AG08395 (cell line): ENCODE data around the gene ANKRD52.
"Not testable (repeated sequence)": the region's sequence is repeated elsewhere in the genome, so short reads cannot be mapped to it uniquely, and the experiment has no call there.

Experiments
- DNase-seq: peaks from one replicate; pipeline ENCODE4 v3.0.0; 2012; ENCODE audit warnings: mixed read lengths, low spot score

Gene ANKRD52

GRCh38 chr12:56272468-56272867, 14.3 kb upstream of the ANKRD52 start:
- DNase-seq: not testable (repeated sequence)

- peak; percentile 62 for DNase-seq
These were observed 12.8 kb upstream of the ANKRD52 start for GRCh38 chr12:56271031-56271430.

GRCh38 chr12:56267443-56268071, 9.4 kb upstream of the ANKRD52 start:
- no peak for DNase-seq

GRCh38 chr12:56266693-56267442, 8.7 kb upstream of the ANKRD52 start, which contains the start of gene COQ10A:
Gene COQ10A, plus strand, starts transcription at chr12:56266942. Its CDS starts 177 bp downstream, at chr12:56267119.
- peak; percentile 94 for DNase-seq

- not testable (repeated sequence) for DNase-seq
These were observed 8.0 kb upstream of the ANKRD52 start for GRCh38 chr12:56266068-56266692.

GRCh38 chr12:56262955-56263354, 4.8 kb upstream of the ANKRD52 start:
- not testable (repeated sequence) for DNase-seq

GRCh38 chr12:56261503-56262232, 3.5 kb upstream of the ANKRD52 start:
- peak; percentile 90 for DNase-seq

GRCh38 chr12:56260921-56261320, 2.7 kb upstream of the ANKRD52 start:
- DNase-seq: no peak

- no peak for DNase-seq
These were observed 2.2 kb upstream of the ANKRD52 start for GRCh38 chr12:56260380-56260779.

GRCh38 chr12:56258820-56259183, 618 bp upstream of the ANKRD52 start:
- no peak for DNase-seq

GRCh38 chr12:56257491-56258067, 605 bp downstream of the ANKRD52 start:
- peak; percentile 38 for DNase-seq

- DNase-seq: no peak
These were observed 1.1 kb downstream of the ANKRD52 start for GRCh38 chr12:56257071-56257470.

GRCh38 chr12:56256326-56256960, 1.7 kb downstream of the ANKRD52 start:
- peak; percentile 50 for DNase-seq

- no peak for DNase-seq
These were observed 2.5 kb downstream of the ANKRD52 start for GRCh38 chr12:56255671-56256070.

GRCh38 chr12:56253091-56253490, 5.1 kb downstream of the ANKRD52 start:
- DNase-seq: no peak

GRCh38 chr12:56252649-56253048, 5.5 kb downstream of the ANKRD52 start:
- DNase-seq: no peak

- no peak for DNase-seq
These were observed 9.5 kb downstream of the ANKRD52 start for GRCh38 chr12:56248711-56249110.

- no peak for DNase-seq
These were observed 10.3 kb downstream of the ANKRD52 start for GRCh38 chr12:56247923-56248322.

- no peak for DNase-seq
These were observed 13.7 kb downstream of the ANKRD52 start for GRCh38 chr12:56244494-56244893.

GRCh38 chr12:56243731-56244181, 14.4 kb downstream of the ANKRD52 start:
- no peak for DNase-seq

GRCh38 chr12:56242986-56243385, 15.2 kb downstream of the ANKRD52 start:
- DNase-seq: no peak
